ENCODE measurements around the gene HNF1A. TPM values are rescaled to one million over a fixed set of nuclear protein-coding genes. Genes with fewer than 3 reads are reported as not detected.

HNF1A gene
- total and polyA plus RNA-seq, 7 experiments from 2014 or later = not detected

DNA sequence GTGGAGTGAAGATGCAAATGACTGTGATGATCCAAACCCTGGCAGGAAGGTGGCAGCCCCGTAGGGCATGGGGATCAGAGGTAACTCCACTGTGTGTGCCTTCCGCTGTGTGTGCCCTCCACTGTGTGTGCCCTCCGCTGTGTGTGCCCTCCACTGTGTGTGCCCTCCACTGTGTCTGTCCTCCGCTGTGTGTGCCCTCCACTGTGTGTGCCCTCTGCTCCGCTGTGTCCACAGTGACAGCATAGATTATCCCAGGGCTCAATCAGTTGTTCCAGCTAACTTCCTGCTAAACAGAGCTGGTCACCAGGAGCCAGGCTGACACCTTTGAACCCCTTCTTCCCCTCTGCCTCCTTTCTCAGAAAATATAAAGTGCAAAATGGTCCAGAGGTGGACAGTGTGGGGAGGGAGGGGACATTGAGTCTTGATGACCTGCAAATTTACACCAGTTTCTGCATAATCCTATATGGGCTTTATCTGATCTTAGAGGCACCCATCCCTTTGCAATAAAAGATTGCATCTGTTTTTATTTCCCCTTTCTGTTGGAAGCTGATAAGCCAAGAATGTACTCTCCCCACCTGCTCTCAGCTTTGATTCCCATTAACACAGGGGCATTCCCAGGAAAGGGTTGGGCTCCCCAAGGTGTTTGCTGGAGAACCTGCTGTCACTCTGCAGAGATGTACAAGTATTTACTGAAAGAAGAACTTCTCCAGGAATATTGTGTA, 21.6 kb upstream of the HNF1A start:
- Histone ChIP-seq H3K36me3 (ENCODE audit: control insufficient read depth in 2 of 3, insufficient read depth in 3 of 3, low read length in 3 of 3) (no peaks in the 10 kb centered on the region), H3K4me1 (ENCODE audit: control insufficient read depth in 2 of 2, insufficient read depth in 2 of 2, low read length in 2 of 2) (peaks cover 2 to 20% of the 10 kb centered on the region in 2 donors), H3K27me3 (ENCODE audit: control insufficient read depth in 2 of 2, insufficient read depth in 2 of 2, low read length in 2 of 2) (no peaks in the 10 kb centered on the region), H3K9me3 (ENCODE audit: control insufficient read depth in 2 of 3, low read length in 3 of 3) (no peaks in the 10 kb centered on the region), H3K4me3 (ENCODE audit: low read length) (no peak overlapping the region), H3K27ac (ENCODE audit: low read depth, low read length) (no peak overlapping the region)
- no peaks in the 10 kb centered on the region for H3K36me3 Mint-ChIP-seq
- POLR2A ChIA-PET = interaction anchor here (0.6 kb wide), 1 partner anchor 229 kb away, joined by 3 read pairs; no protein-coding TSS in a partner anchor
- ATAC-seq (no peak), DNase-seq (no peak)
- no peak overlapping the region for H3K4me3 Mint-ChIP-seq
- H3K9me3 Mint-ChIP-seq = no peaks in the 10 kb centered on the region
- intact Hi-C loops (cut with micrococcal nuclease) = no loop called here
- H3K27me3 Mint-ChIP-seq = no peaks in the 10 kb centered on the region
- peak overlapping the region in 1 of 9 donors; percentile 42 for H3K27ac Mint-ChIP-seq
- CTCF ChIA-PET = interaction anchor here (1.1 to 1.4 kb wide), 2 partner anchors 13 kb away, joined by 3 read pairs; no protein-coding TSS in a partner anchor
- peaks cover 3 to 20% (median 19%) of the 10 kb centered on the region in 7 donors for H3K4me1 Mint-ChIP-seq

DNA sequence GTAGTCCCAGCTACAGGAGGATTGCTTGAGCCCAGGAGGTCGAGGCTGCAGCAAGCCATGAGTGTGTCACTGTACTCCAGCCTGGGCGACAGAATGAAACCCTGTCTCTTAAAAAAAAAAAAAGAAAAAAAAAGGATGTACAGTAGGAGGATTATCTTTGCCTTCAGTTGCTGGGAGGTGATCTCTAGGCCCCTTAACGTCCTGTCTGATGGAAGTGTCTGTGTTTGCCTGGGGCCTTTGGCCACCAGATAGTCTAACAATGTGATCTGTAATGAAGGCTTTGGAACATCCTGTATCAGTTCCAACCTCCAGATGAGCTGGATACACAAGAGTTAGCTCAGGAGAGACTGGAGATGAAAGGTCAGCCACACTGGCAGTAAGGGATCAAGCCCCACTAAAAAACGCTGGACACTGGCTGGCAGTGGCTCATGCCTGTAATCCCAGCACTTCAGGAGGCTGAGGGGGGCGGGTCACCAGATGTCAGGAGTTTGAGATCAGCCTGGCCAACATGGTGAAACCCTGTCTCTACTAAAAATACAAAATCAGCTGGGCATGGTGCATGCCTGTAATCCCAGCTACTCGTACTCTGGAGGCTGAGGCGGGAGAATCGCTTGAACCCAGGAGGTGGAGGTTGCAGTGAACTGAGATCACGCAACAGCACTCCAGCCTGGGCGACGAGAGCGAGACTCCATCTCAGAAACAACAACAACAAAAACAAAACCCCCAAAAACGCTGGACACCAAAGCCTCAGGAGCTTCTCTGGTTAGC, 19.0 kb upstream of the HNF1A start:
- intact Hi-C loops (cut with micrococcal nuclease) = loop anchor here (1.0 to 2.0 kb wide), 3 partner anchors 12 to 55 kb away; partner anchors contain the start of gene SPPL3 (in 1 of the 2)
- ATAC-seq = no peak
- peak overlapping the region in 9 of 10 donors; percentile 15 to 80 (median 59) for H3K4me3 Mint-ChIP-seq

DNA sequence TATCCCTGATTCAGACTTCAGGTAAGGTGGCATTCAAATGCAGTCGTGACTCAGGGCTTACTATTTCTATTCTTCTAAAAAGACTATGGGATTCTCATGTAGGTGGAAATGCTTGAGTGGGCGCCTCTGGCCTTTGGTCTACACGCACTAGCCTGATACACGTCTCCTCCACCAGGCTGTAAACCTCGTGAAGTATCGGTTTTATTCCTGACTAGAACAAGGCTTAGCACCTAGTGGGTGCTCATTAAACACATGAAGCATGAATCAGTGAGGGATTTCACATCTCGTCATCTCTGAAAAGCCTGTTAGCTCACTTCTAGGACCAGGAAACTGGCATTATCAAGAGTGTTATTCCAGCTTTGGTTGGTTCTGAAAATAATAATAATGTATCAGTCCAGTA, 17.7 kb upstream of the HNF1A start:
- POLR2A ChIA-PET = interaction anchor here (0.9 kb wide), 1 partner anchor 10 kb away, joined by 3 read pairs; no protein-coding TSS in a partner anchor
- H3K36me3 ChIP-seq (ENCODE audit: control insufficient read depth in 2 of 3, insufficient read depth in 3 of 3, low read length in 3 of 3) = no peaks in the 10 kb centered on the region
- Mint-ChIP-seq H3K4me3 (peak overlapping the region in 2 of 10 donors; percentile 26 to 48), H3K9me3 (no peaks in the 10 kb centered on the region), H3K27me3 (no peaks in the 10 kb centered on the region), H3K36me3 (no peaks in the 10 kb centered on the region), H3K4me1 (peaks cover 3 to 26% (median 20%) of the 10 kb centered on the region in 7 donors), H3K27ac (peak overlapping the region in 3 of 9 donors; percentile 55 to 89 (median 58))
- ATAC-seq (no peak), DNase-seq (no peak)
- H3K27me3 ChIP-seq (ENCODE audit: control insufficient read depth in 2 of 2, insufficient read depth in 2 of 2, low read length in 2 of 2) = no peaks in the 10 kb centered on the region
- CTCF ChIA-PET = interaction anchor here (0.7 to 1.1 kb wide), 2 partner anchors 11 to 176 kb away, joined by 3 to 5 read pairs; no protein-coding TSS in a partner anchor
- no peak overlapping the region for H3K4me3 ChIP-seq (ENCODE audit: low read length)
- H3K27ac ChIP-seq (ENCODE audit: low read depth, low read length) = no peak overlapping the region
- no peaks in the 10 kb centered on the region for H3K9me3 ChIP-seq (ENCODE audit: control insufficient read depth in 2 of 3, low read length in 3 of 3)
- intact Hi-C loops (cut with micrococcal nuclease) = loop anchor here (1.0 kb wide), 2 partner anchors 11 to 16 kb away; no protein-coding TSS in a partner anchor
- H3K4me1 ChIP-seq (ENCODE audit: control insufficient read depth in 2 of 2, insufficient read depth in 2 of 2, low read length in 2 of 2) = peaks cover 2 to 20% of the 10 kb centered on the region in 2 donors

More for the DNA sequence above, 19.0 kb upstream of the HNF1A start:
- Histone ChIP-seq H3K9me3 (ENCODE audit: control insufficient read depth in 2 of 3, low read length in 3 of 3) (no peaks in the 10 kb centered on the region), H3K27me3 (ENCODE audit: control insufficient read depth in 2 of 2, insufficient read depth in 2 of 2, low read length in 2 of 2) (no peaks in the 10 kb centered on the region), H3K36me3 (ENCODE audit: control insufficient read depth in 2 of 3, insufficient read depth in 3 of 3, low read length in 3 of 3) (no peaks in the 10 kb centered on the region), H3K4me3 (ENCODE audit: low read length) (no peak overlapping the region), H3K4me1 (ENCODE audit: control insufficient read depth in 2 of 2, insufficient read depth in 2 of 2, low read length in 2 of 2) (peaks cover 2 to 20% of the 10 kb centered on the region in 2 donors), H3K27ac (ENCODE audit: low read depth, low read length) (peak overlapping the region; percentile 12)
- Mint-ChIP-seq H3K27me3 (no peaks in the 10 kb centered on the region), H3K27ac (peak overlapping the region; percentile 16 to 94 (median 82)), H3K4me1 (peaks cover 3 to 26% (median 20%) of the 10 kb centered on the region in 7 donors), H3K9me3 (no peaks in the 10 kb centered on the region), H3K36me3 (no peaks in the 10 kb centered on the region)
- CTCF ChIA-PET = interaction anchor here (0.6 to 1.9 kb wide), 4 partner anchors 12 to 456 kb away, joined by 3 to 13 read pairs (median 4); no protein-coding TSS in a partner anchor
- no peak for DNase-seq
- POLR2A ChIA-PET = interaction anchor here (0.9 to 1.2 kb wide), 3 partner anchors 9 to 280 kb away, joined by 3 read pairs; no protein-coding TSS in a partner anchor

DNA sequence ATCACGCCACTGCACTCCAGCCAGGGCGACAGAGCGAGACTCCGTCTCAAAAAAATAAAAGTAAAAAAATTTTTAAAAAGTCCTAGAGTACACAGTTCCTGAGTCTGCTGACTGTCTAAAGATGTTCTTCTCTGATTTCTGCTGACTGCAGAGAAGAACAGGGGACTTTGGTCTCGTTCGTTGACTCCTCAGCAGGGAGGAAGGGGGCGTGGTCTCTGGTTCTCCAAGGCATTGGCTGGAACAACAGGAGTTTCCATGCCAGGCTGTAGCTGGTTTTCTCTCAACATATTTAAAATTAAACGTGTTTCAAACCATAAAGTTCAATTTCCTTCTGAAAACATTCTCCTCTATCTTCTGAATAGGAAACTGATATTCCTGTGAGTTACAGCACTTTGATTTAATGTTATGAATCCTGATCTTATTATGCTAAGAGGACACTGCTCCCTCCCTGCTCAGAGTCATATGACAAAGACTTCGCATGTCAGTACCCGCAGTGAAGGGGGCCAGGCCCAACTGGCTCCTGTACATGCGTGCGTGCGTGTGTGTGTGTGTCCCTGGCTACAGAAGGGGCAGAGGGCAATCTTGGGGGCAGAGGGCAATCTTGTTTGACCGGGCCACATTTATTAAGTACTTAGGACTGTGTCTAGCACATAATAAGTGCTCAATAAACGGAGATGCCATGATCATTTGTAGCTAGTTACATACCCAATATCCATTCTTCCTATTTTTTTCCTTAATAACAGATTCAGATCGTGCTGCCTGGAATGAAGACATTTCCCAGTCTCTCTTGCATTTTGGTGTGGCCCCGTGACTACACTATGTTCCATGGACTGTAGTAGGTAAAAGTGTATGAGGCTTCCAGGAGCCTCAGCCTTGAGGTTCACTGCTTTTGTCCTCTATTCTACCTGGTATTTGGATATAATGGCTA, 16.5 kb upstream of the HNF1A start:
- H3K27ac Mint-ChIP-seq = peak overlapping the region in 5 of 9 donors; percentile 32 to 89 (median 43)
- CTCF ChIA-PET = interaction anchor here (0.8 to 1.1 kb wide), 2 partner anchors 10 kb away, joined by 3 to 5 read pairs; no protein-coding TSS in a partner anchor
- Histone ChIP-seq H3K27ac (ENCODE audit: low read depth, low read length) (no peak overlapping the region), H3K27me3 (ENCODE audit: control insufficient read depth in 2 of 2, insufficient read depth in 2 of 2, low read length in 2 of 2) (no peaks in the 10 kb centered on the region), H3K9me3 (ENCODE audit: control insufficient read depth in 2 of 3, low read length in 3 of 3) (no peaks in the 10 kb centered on the region), H3K4me1 (ENCODE audit: control insufficient read depth in 2 of 2, insufficient read depth in 2 of 2, low read length in 2 of 2) (peaks cover 2 to 20% of the 10 kb centered on the region in 2 donors), H3K4me3 (ENCODE audit: low read length) (no peak overlapping the region), H3K36me3 (ENCODE audit: control insufficient read depth in 2 of 3, insufficient read depth in 3 of 3, low read length in 3 of 3) (no peaks in the 10 kb centered on the region)
- no peaks in the 10 kb centered on the region for H3K27me3 Mint-ChIP-seq
- DNase-seq = no peak
- intact Hi-C loops (cut with micrococcal nuclease) = no loop called here
- peaks cover 3 to 26% (median 20%) of the 10 kb centered on the region in 7 donors for H3K4me1 Mint-ChIP-seq
- H3K36me3 Mint-ChIP-seq = no peaks in the 10 kb centered on the region
- H3K9me3 Mint-ChIP-seq = no peaks in the 10 kb centered on the region
- no peak overlapping the region for H3K4me3 Mint-ChIP-seq
- POLR2A ChIA-PET = interaction anchor here (0.6 to 0.8 kb wide), 2 partner anchors 56 to 452 kb away, joined by 3 read pairs; no protein-coding TSS in a partner anchor
- no peak for ATAC-seq

DNA sequence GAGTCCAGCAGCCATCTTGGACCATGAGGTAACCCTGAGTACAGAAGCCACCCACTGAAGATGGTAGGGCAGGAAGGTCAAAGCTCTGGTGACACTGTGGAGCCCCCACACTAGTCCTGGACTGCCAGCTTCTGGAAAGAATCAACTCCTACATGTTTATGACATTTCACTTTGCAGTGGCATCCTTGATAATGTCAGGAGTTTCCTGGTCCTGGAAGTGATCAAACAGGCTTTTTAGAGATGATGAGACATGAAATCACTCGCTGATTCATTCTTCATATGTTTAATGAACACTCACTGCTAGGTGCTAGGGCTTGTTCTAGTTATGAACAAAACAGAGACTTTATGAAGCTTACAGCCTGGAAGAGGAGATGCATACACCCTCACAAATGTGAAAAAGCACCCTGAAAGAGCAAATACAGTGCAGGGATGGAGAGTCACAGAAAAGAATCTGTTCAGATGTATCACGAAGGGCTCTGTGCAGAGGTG, 15.8 kb upstream of the HNF1A start:
- no peak for ATAC-seq
- H3K9me3 ChIP-seq (ENCODE audit: control insufficient read depth in 2 of 3, low read length in 3 of 3) = no peaks in the 10 kb centered on the region
- Mint-ChIP-seq H3K4me1 (peaks cover 3 to 26% (median 20%) of the 10 kb centered on the region in 7 donors), H3K4me3 (no peak overlapping the region), H3K27ac (peak overlapping the region in 3 of 9 donors; percentile 32 to 53 (median 51)), H3K27me3 (peaks cover 0 to 2% (median 0%) of the 10 kb centered on the region in 5 donors), H3K36me3 (no peaks in the 10 kb centered on the region), H3K9me3 (no peaks in the 10 kb centered on the region)
- no peaks in the 10 kb centered on the region for H3K36me3 ChIP-seq (ENCODE audit: control insufficient read depth in 2 of 3, insufficient read depth in 3 of 3, low read length in 3 of 3)
- H3K4me3 ChIP-seq (ENCODE audit: low read length) = no peak overlapping the region
- H3K4me1 ChIP-seq (ENCODE audit: control insufficient read depth in 2 of 2, insufficient read depth in 2 of 2, low read length in 2 of 2) = peaks cover 2 to 20% of the 10 kb centered on the region in 2 donors
- no peak for DNase-seq
- POLR2A ChIA-PET = interaction anchor here (0.5 kb wide), 1 partner anchor 185 kb away, joined by 3 read pairs; no protein-coding TSS in a partner anchor
- H3K27me3 ChIP-seq (ENCODE audit: control insufficient read depth in 2 of 2, insufficient read depth in 2 of 2, low read length in 2 of 2) = no peaks in the 10 kb centered on the region
- intact Hi-C loops (cut with micrococcal nuclease) = no loop called here
- CTCF ChIA-PET = interaction anchor here (0.8 kb wide), 1 partner anchor 9 kb away, joined by 3 read pairs; no protein-coding TSS in a partner anchor
- H3K27ac ChIP-seq (ENCODE audit: low read depth, low read length) = no peak overlapping the region
